Inflammatory macrophage treated with lipopolysaccharide for 4 hours (primary cell): ENCODE measurements around the gene PRTN3.
"Not testable (repeated sequence)": the region's sequence is repeated elsewhere in the genome, so short reads cannot be mapped to it uniquely, and the experiment has no call there.

Experiments
- DNase-seq: peaks from one replicate; pipeline ENCODE4 v3.0.0-alpha.2; 2020

PRTN3 gene

GRCh38 chr19:868458-869244 lies 27.9 kb downstream of the PRTN3 start:
- no peak for DNase-seq

- peak; percentile 18 for DNase-seq
Observed at GRCh38 chr19:869245-870177, 28.7 kb downstream of the PRTN3 start.

- DNase-seq, result no peak
Observed at GRCh38 chr19:870314-870713, 29.5 kb downstream of the PRTN3 start.

GRCh38 chr19:870963-871401 lies 30.2 kb downstream of the PRTN3 start:
- DNase-seq, result no peak

GRCh38 chr19:871446-872265 lies 30.9 kb downstream of the PRTN3 start:
- no peak for DNase-seq

GRCh38 chr19:872266-872951 lies 31.6 kb downstream of the PRTN3 start:
- peak; percentile 73 for DNase-seq

GRCh38 chr19:873084-873483 lies 32.3 kb downstream of the PRTN3 start:
- peak; percentile 65 for DNase-seq

GRCh38 chr19:873561-874041 lies 32.8 kb downstream of the PRTN3 start:
- no peak for DNase-seq

GRCh38 chr19:875265-875879 lies 34.6 kb downstream of the PRTN3 start:
- DNase-seq, result no peak

GRCh38 chr19:876089-876488 lies 35.3 kb downstream of the PRTN3 start:
- DNase-seq, result no peak

- DNase-seq, result no peak
Observed at GRCh38 chr19:876780-877314, 36.0 kb downstream of the PRTN3 start.

- DNase-seq, result not testable (repeated sequence)
Observed at GRCh38 chr19:877992-878660, 37.3 kb downstream of the PRTN3 start.

- DNase-seq, result not testable (repeated sequence)
Observed at GRCh38 chr19:878751-879561, 38.2 kb downstream of the PRTN3 start.

GRCh38 chr19:879711-880438 lies 39.1 kb downstream of the PRTN3 start:
- DNase-seq, result no peak

GRCh38 chr19:881385-882071 lies 40.7 kb downstream of the PRTN3 start:
- no peak for DNase-seq

GRCh38 chr19:882871-883497 lies 42.2 kb downstream of the PRTN3 start:
- DNase-seq, result no peak

GRCh38 chr19:883661-884211 lies 42.9 kb downstream of the PRTN3 start:
- DNase-seq, result no peak
